ENCODE results near the gene RGPD5. TPM values are rescaled to one million over a fixed set of nuclear protein-coding genes. Genes with fewer than 3 reads are reported as not detected.
"Not testable (repeated sequence)": the region's sequence is repeated elsewhere in the genome, so short reads cannot be mapped to it uniquely, and the experiment has no call there.

Gene RGPD5
- total and polyA plus RNA-seq, 2 donors (not counting 1 experiment from before 2014, with no cell fraction given), result 9.6 to 34.5 TPM

GRCh38 chr2:109791530-109792279 is 2.4 kb upstream of the RGPD5 start:
- not testable (repeated sequence) for H3K27me3 ChIP-seq (ENCODE audit: control insufficient read depth, insufficient read depth, low read length); H4K20me1 ChIP-seq (ENCODE audit: control insufficient read depth, extremely low read depth, insufficient read depth, low read length); H3K36me3 ChIP-seq (ENCODE audit: control insufficient read depth, insufficient read depth, low read length); H3K4me3 ChIP-seq (replicated peaks in 1 of 4; ENCODE audit: control extremely low read depth in 1 of 4, insufficient read depth in 1 of 4, low read depth in 3 of 4, low read length in 4 of 4); DNase-seq (ENCODE audit: low read depth in 2 of 2); H3K9me3 ChIP-seq (ENCODE audit: control insufficient read depth, insufficient read depth, low read depth, low read length); H3K4me2 ChIP-seq (ENCODE audit: extremely low read depth, insufficient read depth, low read length); H3K79me2 ChIP-seq (ENCODE audit: control insufficient read depth, insufficient read depth, low read length); H3K4me1 ChIP-seq (ENCODE audit: control insufficient read depth, extremely low read depth, insufficient read depth, low read length); H2AFZ ChIP-seq (ENCODE audit: low read length); H3K27ac ChIP-seq (ENCODE audit: insufficient read depth, low read length); H3K9ac ChIP-seq (ENCODE audit: insufficient read depth, low read length)

- H3K27me3 ChIP-seq (ENCODE audit: control insufficient read depth, insufficient read depth, low read length); H3K9me3 ChIP-seq (ENCODE audit: control insufficient read depth, insufficient read depth, low read depth, low read length); DNase-seq (ENCODE audit: low read depth in 2 of 2); H4K20me1 ChIP-seq (ENCODE audit: control insufficient read depth, extremely low read depth, insufficient read depth, low read length); H3K4me2 ChIP-seq (ENCODE audit: extremely low read depth, insufficient read depth, low read length); H3K79me2 ChIP-seq (ENCODE audit: control insufficient read depth, insufficient read depth, low read length); H3K9ac ChIP-seq (ENCODE audit: insufficient read depth, low read length); H3K4me3 ChIP-seq (replicated peaks in 1 of 4; ENCODE audit: control extremely low read depth in 1 of 4, insufficient read depth in 1 of 4, low read depth in 3 of 4, low read length in 4 of 4); H3K36me3 ChIP-seq (ENCODE audit: control insufficient read depth, insufficient read depth, low read length); H3K4me1 ChIP-seq (ENCODE audit: control insufficient read depth, extremely low read depth, insufficient read depth, low read length); H3K27ac ChIP-seq (ENCODE audit: insufficient read depth, low read length); H2AFZ ChIP-seq (ENCODE audit: low read length): not testable (repeated sequence)
Observed at GRCh38 chr2:109792659-109793058, 1.4 kb upstream of the RGPD5 start.

GRCh38 chr2:109871129-109871751 is 77.1 kb downstream of the RGPD5 start:
- not testable (repeated sequence) for H3K79me2 ChIP-seq (ENCODE audit: control insufficient read depth, insufficient read depth, low read length); H4K20me1 ChIP-seq (ENCODE audit: control insufficient read depth, extremely low read depth, insufficient read depth, low read length); DNase-seq (ENCODE audit: low read depth in 2 of 2); H3K4me1 ChIP-seq (ENCODE audit: control insufficient read depth, extremely low read depth, insufficient read depth, low read length); H3K4me3 ChIP-seq (replicated peaks in 1 of 4; ENCODE audit: control extremely low read depth in 1 of 4, insufficient read depth in 1 of 4, low read depth in 3 of 4, low read length in 4 of 4); H3K4me2 ChIP-seq (ENCODE audit: extremely low read depth, insufficient read depth, low read length); H2AFZ ChIP-seq (ENCODE audit: low read length); H3K27ac ChIP-seq (ENCODE audit: insufficient read depth, low read length); H3K9ac ChIP-seq (ENCODE audit: insufficient read depth, low read length); H3K27me3 ChIP-seq (ENCODE audit: control insufficient read depth, insufficient read depth, low read length); H3K9me3 ChIP-seq (ENCODE audit: control insufficient read depth, insufficient read depth, low read depth, low read length); H3K36me3 ChIP-seq (ENCODE audit: control insufficient read depth, insufficient read depth, low read length)

GRCh38 chr2:109876625-109877024 is 82.5 kb downstream of the RGPD5 start:
- H4K20me1 ChIP-seq (ENCODE audit: control insufficient read depth, extremely low read depth, insufficient read depth, low read length); H3K4me3 ChIP-seq (replicated peaks in 1 of 4; ENCODE audit: control extremely low read depth in 1 of 4, insufficient read depth in 1 of 4, low read depth in 3 of 4, low read length in 4 of 4); H3K27me3 ChIP-seq (ENCODE audit: control insufficient read depth, insufficient read depth, low read length); H3K9me3 ChIP-seq (ENCODE audit: control insufficient read depth, insufficient read depth, low read depth, low read length); H3K4me1 ChIP-seq (ENCODE audit: control insufficient read depth, extremely low read depth, insufficient read depth, low read length); H3K36me3 ChIP-seq (ENCODE audit: control insufficient read depth, insufficient read depth, low read length); H3K4me2 ChIP-seq (ENCODE audit: extremely low read depth, insufficient read depth, low read length); H3K79me2 ChIP-seq (ENCODE audit: control insufficient read depth, insufficient read depth, low read length); H3K9ac ChIP-seq (ENCODE audit: insufficient read depth, low read length); H3K27ac ChIP-seq (ENCODE audit: insufficient read depth, low read length); H2AFZ ChIP-seq (ENCODE audit: low read length); DNase-seq (ENCODE audit: low read depth in 2 of 2): not testable (repeated sequence)

GRCh38 chr2:109882112-109882511 is 88.0 kb downstream of the RGPD5 start:
- H4K20me1 ChIP-seq (ENCODE audit: control insufficient read depth, extremely low read depth, insufficient read depth, low read length); H3K27ac ChIP-seq (ENCODE audit: insufficient read depth, low read length); H3K4me3 ChIP-seq (replicated peaks in 1 of 4; ENCODE audit: control extremely low read depth in 1 of 4, insufficient read depth in 1 of 4, low read depth in 3 of 4, low read length in 4 of 4); H3K27me3 ChIP-seq (ENCODE audit: control insufficient read depth, insufficient read depth, low read length); H3K4me2 ChIP-seq (ENCODE audit: extremely low read depth, insufficient read depth, low read length); H2AFZ ChIP-seq (ENCODE audit: low read length); H3K9ac ChIP-seq (ENCODE audit: insufficient read depth, low read length); H3K4me1 ChIP-seq (ENCODE audit: control insufficient read depth, extremely low read depth, insufficient read depth, low read length); H3K36me3 ChIP-seq (ENCODE audit: control insufficient read depth, insufficient read depth, low read length); H3K79me2 ChIP-seq (ENCODE audit: control insufficient read depth, insufficient read depth, low read length); DNase-seq (ENCODE audit: low read depth in 2 of 2); H3K9me3 ChIP-seq (ENCODE audit: control insufficient read depth, insufficient read depth, low read depth, low read length): not testable (repeated sequence)

GRCh38 chr2:109888414-109888813 is 94.3 kb downstream of the RGPD5 start:
- H4K20me1 ChIP-seq (ENCODE audit: control insufficient read depth, extremely low read depth, insufficient read depth, low read length); H3K9me3 ChIP-seq (ENCODE audit: control insufficient read depth, insufficient read depth, low read depth, low read length); H3K27me3 ChIP-seq (ENCODE audit: control insufficient read depth, insufficient read depth, low read length); H3K27ac ChIP-seq (ENCODE audit: insufficient read depth, low read length); H3K4me2 ChIP-seq (ENCODE audit: extremely low read depth, insufficient read depth, low read length); DNase-seq (ENCODE audit: low read depth in 2 of 2); H3K4me1 ChIP-seq (ENCODE audit: control insufficient read depth, extremely low read depth, insufficient read depth, low read length); H3K4me3 ChIP-seq (replicated peaks in 1 of 4; ENCODE audit: control extremely low read depth in 1 of 4, insufficient read depth in 1 of 4, low read depth in 3 of 4, low read length in 4 of 4); H2AFZ ChIP-seq (ENCODE audit: low read length); H3K36me3 ChIP-seq (ENCODE audit: control insufficient read depth, insufficient read depth, low read length); H3K9ac ChIP-seq (ENCODE audit: insufficient read depth, low read length); H3K79me2 ChIP-seq (ENCODE audit: control insufficient read depth, insufficient read depth, low read length): not testable (repeated sequence)

GRCh38 chr2:109889909-109890308 is 95.8 kb downstream of the RGPD5 start:
- not testable (repeated sequence) for H3K9ac ChIP-seq (ENCODE audit: insufficient read depth, low read length); H3K9me3 ChIP-seq (ENCODE audit: control insufficient read depth, insufficient read depth, low read depth, low read length); H3K4me2 ChIP-seq (ENCODE audit: extremely low read depth, insufficient read depth, low read length); H3K4me1 ChIP-seq (ENCODE audit: control insufficient read depth, extremely low read depth, insufficient read depth, low read length); H3K36me3 ChIP-seq (ENCODE audit: control insufficient read depth, insufficient read depth, low read length); H3K27me3 ChIP-seq (ENCODE audit: control insufficient read depth, insufficient read depth, low read length); H2AFZ ChIP-seq (ENCODE audit: low read length); H3K79me2 ChIP-seq (ENCODE audit: control insufficient read depth, insufficient read depth, low read length); H3K4me3 ChIP-seq (replicated peaks in 1 of 4; ENCODE audit: control extremely low read depth in 1 of 4, insufficient read depth in 1 of 4, low read depth in 3 of 4, low read length in 4 of 4); DNase-seq (ENCODE audit: low read depth in 2 of 2); H4K20me1 ChIP-seq (ENCODE audit: control insufficient read depth, extremely low read depth, insufficient read depth, low read length); H3K27ac ChIP-seq (ENCODE audit: insufficient read depth, low read length)
